ENCODE results near the gene ITM2C.

Gene ITM2C

DNA sequence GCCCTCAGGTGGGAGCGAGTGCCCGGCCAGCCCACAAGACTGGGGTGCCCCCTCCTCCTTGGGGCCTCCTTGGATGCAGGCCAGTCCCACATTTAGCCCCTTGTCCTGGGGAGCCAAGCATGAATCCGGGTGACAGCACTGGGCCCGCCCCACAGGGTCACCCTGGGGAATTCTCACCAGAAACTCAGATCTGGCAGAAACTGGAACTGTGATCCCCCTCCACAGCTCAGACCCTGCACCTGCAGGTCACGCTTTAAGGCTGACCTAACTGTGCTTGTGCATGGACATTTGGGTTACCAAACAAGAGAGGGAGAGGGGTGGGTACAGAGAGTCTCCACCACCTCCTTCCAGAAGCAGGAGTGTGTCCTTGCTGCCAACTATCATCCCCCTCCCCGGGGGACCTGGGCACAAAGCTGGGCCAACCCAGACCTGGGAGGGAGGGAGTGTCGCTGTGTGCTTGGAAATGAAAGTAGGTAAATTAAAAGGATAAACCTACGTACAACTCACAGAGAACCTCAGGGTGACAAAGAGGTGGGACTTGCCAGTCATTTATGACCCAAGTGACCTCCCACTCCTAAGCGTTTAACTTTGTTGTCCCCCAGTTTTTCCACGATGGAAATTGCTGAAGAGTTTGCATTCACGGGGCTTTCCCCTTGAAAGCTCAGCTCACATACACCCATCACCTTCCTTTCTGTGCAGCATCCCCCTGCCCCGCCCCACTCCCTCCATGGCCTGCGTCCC, 9.1 kb downstream of the ITM2C start:
- ChIA-PET POLR2A (no interaction called here), CTCF (no interaction called here)
- TF ChIP-seq HDGF (IDR thresholded peaks at IDR 0.05; ENCODE audit: borderline replicate concordance) (no peak), LEF1 (IDR thresholded peaks at IDR 0.05; ENCODE audit: borderline replicate concordance) (no peak), L3MBTL2 (conservative IDR thresholded peaks at IDR 0.05) (no peak), CTBP1 (IDR thresholded peaks at IDR 0.05; ENCODE audit: borderline replicate concordance) (no peak), SUZ12 (IDR thresholded peaks at IDR 0.05) (no peak), FOXM1 (IDR thresholded peaks at IDR 0.05; ENCODE audit: borderline replicate concordance) (no peak), FOXK2 (IDR thresholded peaks at IDR 0.05) (no peak), ARNT (IDR thresholded peaks at IDR 0.05) (no peak), ZNF384 (IDR thresholded peaks at IDR 0.05) (no peak), FOXA1 (IDR thresholded peaks at IDR 0.05) (no peak), NFRKB (IDR thresholded peaks at IDR 0.05) (no peak), ELF4 (IDR thresholded peaks at IDR 0.05) (no peak), TARDBP (IDR thresholded peaks at IDR 0.05) (no peak), BHLHE40 (IDR thresholded peaks at IDR 0.05; ENCODE audit: borderline replicate concordance) (no peak), SP1 (IDR thresholded peaks at IDR 0.05) (no peak)
- TF ChIP-seq, protein P1, sequence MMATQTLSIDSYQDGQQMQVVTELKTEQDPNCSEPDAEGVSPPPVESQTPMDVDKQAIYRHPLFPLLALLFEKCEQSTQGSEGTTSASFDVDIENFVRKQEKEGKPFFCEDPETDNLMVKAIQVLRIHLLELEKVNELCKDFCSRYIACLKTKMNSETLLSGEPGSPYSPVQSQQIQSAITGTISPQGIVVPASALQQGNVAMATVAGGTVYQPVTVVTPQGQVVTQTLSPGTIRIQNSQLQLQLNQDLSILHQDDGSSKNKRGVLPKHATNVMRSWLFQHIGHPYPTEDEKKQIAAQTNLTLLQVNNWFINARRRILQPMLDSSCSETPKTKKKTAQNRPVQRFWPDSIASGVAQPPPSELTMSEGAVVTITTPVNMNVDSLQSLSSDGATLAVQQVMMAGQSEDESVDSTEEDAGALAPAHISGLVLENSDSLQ (IDR thresholded peaks at IDR 0.05): no peak
- no peak for DNase-seq (ENCODE audit: extremely low spot score)

DNA sequence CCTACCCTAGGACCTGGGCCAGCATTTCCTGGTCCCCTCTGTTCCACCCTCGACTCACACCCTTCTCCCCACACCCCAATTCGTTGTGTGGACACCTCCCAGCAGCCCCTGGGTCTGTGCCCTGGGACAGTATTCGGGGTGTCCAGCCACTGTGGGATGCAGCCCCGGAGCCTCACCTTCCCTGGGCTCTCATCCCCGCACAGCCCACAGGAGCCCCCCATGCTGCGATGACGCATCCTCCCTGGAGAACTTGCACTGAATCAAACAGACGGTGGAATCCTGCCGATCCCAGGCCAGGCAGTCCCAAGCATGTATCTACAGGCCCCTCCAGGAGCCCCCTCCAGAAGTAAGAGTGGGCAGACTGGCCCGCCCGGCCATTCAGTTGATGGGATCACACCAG, 9.7 kb downstream of the ITM2C start:
- POLR2A ChIA-PET: no interaction called here
- DNase-seq (ENCODE audit: extremely low spot score): no peak
- CTCF ChIA-PET: no interaction called here
- no peak for TF ChIP-seq BHLHE40 (IDR thresholded peaks at IDR 0.05; ENCODE audit: borderline replicate concordance)

DNA sequence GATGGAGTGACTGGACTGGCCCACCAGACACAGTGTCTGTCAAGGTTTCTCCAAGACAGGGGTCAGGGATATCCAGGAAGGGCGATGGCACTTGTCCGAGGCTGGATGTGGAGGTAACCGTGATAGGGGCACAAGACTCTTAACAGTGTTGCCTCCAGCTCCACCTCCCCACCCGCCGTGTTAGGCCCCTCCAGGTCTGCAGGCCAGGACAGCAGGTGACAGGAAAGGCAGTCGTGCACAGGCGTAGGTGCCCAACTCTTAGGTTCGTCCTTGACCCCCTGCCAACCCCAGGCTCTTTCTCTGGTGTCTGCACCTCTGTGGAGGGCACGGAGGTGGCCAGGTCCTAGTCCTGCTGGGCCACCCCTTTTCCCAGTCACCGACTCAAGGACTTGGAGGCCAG, 10.1 kb downstream of the ITM2C start:
- no peak for TF ChIP-seq SUZ12 (IDR thresholded peaks at IDR 0.05)
- TF ChIP-seq ZNF384 (IDR thresholded peaks at IDR 0.05): no peak
- TF ChIP-seq FOXK2 (IDR thresholded peaks at IDR 0.05): no peak
- no peak for TF ChIP-seq LEF1 (IDR thresholded peaks at IDR 0.05; ENCODE audit: borderline replicate concordance)
- no peak for TF ChIP-seq NFRKB (IDR thresholded peaks at IDR 0.05)
- no peak for TF ChIP-seq CTBP1 (IDR thresholded peaks at IDR 0.05; ENCODE audit: borderline replicate concordance)
- TF ChIP-seq FOXA1 (IDR thresholded peaks at IDR 0.05): no peak
- no peak for TF ChIP-seq TARDBP (IDR thresholded peaks at IDR 0.05)
- TF ChIP-seq, protein P1 (IDR thresholded peaks at IDR 0.05): no peak
- POLR2A ChIA-PET: no interaction called here
- CTCF ChIA-PET: no interaction called here
- DNase-seq (ENCODE audit: extremely low spot score): no peak

DNA sequence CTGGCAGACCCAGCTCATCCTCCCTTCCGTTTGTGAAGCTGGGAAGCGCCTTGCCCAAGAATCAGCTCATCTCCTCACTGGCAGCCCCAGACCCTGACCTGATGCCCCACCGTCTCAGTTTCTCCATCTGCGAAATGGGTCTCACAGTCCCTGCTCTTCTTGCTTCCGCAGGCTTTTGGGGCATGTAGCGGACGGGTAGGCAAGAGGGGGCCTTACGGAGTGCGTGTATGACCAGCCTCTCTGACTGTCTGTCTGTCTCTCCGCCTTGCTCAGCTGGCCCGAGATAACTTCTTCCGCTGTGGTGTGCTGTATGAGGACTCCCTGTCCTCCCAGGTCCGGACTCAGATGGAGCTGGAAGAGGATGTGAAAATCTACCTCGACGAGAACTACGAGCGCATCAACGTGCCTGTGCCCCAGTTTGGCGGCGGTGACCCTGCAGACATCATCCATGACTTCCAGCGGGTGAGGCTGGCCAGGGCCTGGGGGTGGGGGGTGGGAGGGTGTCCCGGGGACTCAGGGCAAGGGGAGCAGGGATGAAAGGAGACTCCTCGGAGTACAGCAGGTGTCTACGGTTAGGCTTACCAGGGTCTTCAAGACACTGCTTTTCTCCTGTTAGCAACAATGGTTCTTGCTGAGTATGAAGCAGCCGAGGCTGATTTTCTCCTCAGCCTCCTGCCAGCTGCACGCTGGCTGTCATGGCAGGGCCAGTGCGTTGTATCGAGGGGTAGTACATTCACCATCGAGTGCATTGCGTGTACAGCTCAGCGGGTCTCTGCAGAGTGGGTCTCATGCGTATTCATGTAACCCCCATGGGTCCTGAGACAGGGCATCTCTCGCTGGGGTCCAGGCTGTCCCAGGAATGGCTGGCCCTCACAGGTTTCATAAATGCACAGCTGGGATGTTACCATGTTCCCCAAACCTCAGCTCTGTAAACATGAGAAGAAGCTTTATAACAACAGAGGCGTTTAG, 10.9 kb downstream of the ITM2C start:
- no peak for DNase-seq (ENCODE audit: extremely low spot score)
- ChIA-PET POLR2A (no interaction called here), CTCF (no interaction called here)
- TF ChIP-seq NFRKB (IDR thresholded peaks at IDR 0.05): no peak
- no peak for TF ChIP-seq ZNF384 (IDR thresholded peaks at IDR 0.05)

DNA sequence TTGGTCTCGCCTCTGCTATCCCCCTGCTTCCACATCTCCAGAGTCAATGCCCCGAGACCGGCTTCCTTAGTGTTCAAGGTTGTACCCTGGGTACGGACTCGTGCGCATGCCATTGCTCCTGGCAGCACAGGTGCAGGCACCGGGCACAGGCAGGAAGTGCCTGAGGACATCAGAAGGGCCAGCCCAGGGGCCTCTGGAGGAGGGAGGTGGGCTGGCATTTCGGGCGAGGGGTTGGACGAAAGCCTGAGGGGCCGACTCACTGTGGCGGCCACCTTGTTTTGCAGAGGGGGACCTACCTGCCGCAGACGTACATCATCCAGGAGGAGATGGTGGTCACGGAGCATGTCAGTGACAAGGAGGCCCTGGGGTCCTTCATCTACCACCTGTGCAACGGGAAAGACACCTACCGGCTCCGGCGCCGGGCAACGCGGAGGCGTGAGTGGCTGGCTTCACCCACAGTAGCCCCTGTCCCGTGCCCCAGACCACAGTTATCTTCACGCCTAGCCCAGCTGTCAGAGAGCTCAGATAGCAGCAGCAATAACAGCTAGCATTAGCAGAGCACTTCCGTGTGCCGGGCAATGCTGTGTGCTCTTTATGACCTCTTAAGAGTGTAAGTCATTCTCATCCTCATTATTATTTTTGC, 12.5 kb downstream of the ITM2C start:
- ChIA-PET CTCF (no interaction called here), POLR2A (no interaction called here)
- TF ChIP-seq FOXK2 (IDR thresholded peaks at IDR 0.05): no peak
- TF ChIP-seq SUZ12 (IDR thresholded peaks at IDR 0.05): no peak
- TF ChIP-seq L3MBTL2 (conservative IDR thresholded peaks at IDR 0.05): no peak
- no peak for TF ChIP-seq FOXA1 (IDR thresholded peaks at IDR 0.05)
- TF ChIP-seq HDGF (IDR thresholded peaks at IDR 0.05; ENCODE audit: borderline replicate concordance): no peak
- TF ChIP-seq ARNT (IDR thresholded peaks at IDR 0.05): no peak
- no peak for TF ChIP-seq FOXM1 (IDR thresholded peaks at IDR 0.05; ENCODE audit: borderline replicate concordance)
- no peak for TF ChIP-seq SP1 (IDR thresholded peaks at IDR 0.05)
- no peak for TF ChIP-seq ELF4 (IDR thresholded peaks at IDR 0.05)
- TF ChIP-seq, protein P1 (IDR thresholded peaks at IDR 0.05): no peak
- no peak for TF ChIP-seq ZNF384 (IDR thresholded peaks at IDR 0.05)
- no peak for TF ChIP-seq BHLHE40 (IDR thresholded peaks at IDR 0.05; ENCODE audit: borderline replicate concordance)
- TF ChIP-seq TARDBP (IDR thresholded peaks at IDR 0.05): no peak
- no peak for TF ChIP-seq LEF1 (IDR thresholded peaks at IDR 0.05; ENCODE audit: borderline replicate concordance)
- TF ChIP-seq CTBP1 (IDR thresholded peaks at IDR 0.05; ENCODE audit: borderline replicate concordance): no peak
- no peak for TF ChIP-seq NFRKB (IDR thresholded peaks at IDR 0.05)
- DNase-seq (ENCODE audit: extremely low spot score): no peak
